ENCODE results near the gene MYH1. TPM values are rescaled to one million over a fixed set of nuclear protein-coding genes. Genes with fewer than 3 reads are reported as not detected.

The MYH1 gene
- total RNA-seq, 3 donors from 2014 or later (not counting 1 experiment from before 2014, with no cell fraction given): not detected

GRCh38 chr17:10477701-10478100 lies 40.6 kb downstream of the MYH1 start:
- Mint-ChIP-seq H3K9me3 (no peaks in the 10 kb centered on the region), H3K36me3 (no peaks in the 10 kb centered on the region)
- no peak for TF ChIP-seq CTCF (IDR thresholded peaks at IDR 0.05)

GRCh38 chr17:10474536-10474935 lies 43.8 kb downstream of the MYH1 start:
- Histone ChIP-seq H3K27ac (ENCODE audit: low read length) (no peak overlapping the region), H3K27me3 (ENCODE audit: control insufficient read depth, insufficient read depth, low read length) (peaks cover 7% of the 10 kb centered on the region), H3K4me1 (ENCODE audit: control insufficient read depth, insufficient read depth, low read length) (no peaks in the 10 kb centered on the region), H3K4me3 (ENCODE audit: low read length) (no peak overlapping the region), H3K36me3 (ENCODE audit: control insufficient read depth, insufficient read depth, low read length) (no peaks in the 10 kb centered on the region), H3K9me3 (ENCODE audit: control insufficient read depth, insufficient read depth, low read length) (no peaks in the 10 kb centered on the region)
- peaks cover 0 to 6% of the 10 kb centered on the region in 2 donors for H3K27me3 Mint-ChIP-seq (ENCODE audit: low read depth in 2 of 2)
- 80% methylated on average over 2 of the region's 4 CpGs for WGBS (ENCODE audit: insufficient coverage)
- H3K4me3 Mint-ChIP-seq: no peak overlapping the region
- H3K36me3 Mint-ChIP-seq: no peaks in the 10 kb centered on the region
- DNase-seq: no peak
- H3K4me1 Mint-ChIP-seq: no peaks in the 10 kb centered on the region
- TF ChIP-seq CTCF (IDR thresholded peaks at IDR 0.05): no peak
- intact Hi-C loops (cut with micrococcal nuclease): no loop called here
- no peak for ATAC-seq
- no peak overlapping the region for H3K27ac Mint-ChIP-seq
- H3K9me3 Mint-ChIP-seq: no peaks in the 10 kb centered on the region

More at GRCh38 chr17:10477701-10478100, 40.6 kb downstream of the MYH1 start:
- H3K27ac ChIP-seq (ENCODE audit: low read length): no peak overlapping the region
- no peak for DNase-seq
- peaks cover 3% of the 10 kb centered on the region for H3K9me3 ChIP-seq (ENCODE audit: control insufficient read depth, insufficient read depth, low read length)
- H3K27me3 ChIP-seq (ENCODE audit: control insufficient read depth, insufficient read depth, low read length): peaks cover 7% of the 10 kb centered on the region
- H3K4me3 Mint-ChIP-seq: no peak overlapping the region
- H3K4me1 Mint-ChIP-seq: no peaks in the 10 kb centered on the region
- H3K36me3 ChIP-seq (ENCODE audit: control insufficient read depth, insufficient read depth, low read length): no peaks in the 10 kb centered on the region
- H3K27me3 Mint-ChIP-seq (ENCODE audit: low read depth in 2 of 2): no peaks in the 10 kb centered on the region
- H3K4me1 ChIP-seq (ENCODE audit: control insufficient read depth, insufficient read depth, low read length): no peaks in the 10 kb centered on the region
- intact Hi-C loops (cut with micrococcal nuclease): no loop called here
- no peak for ATAC-seq
- H3K27ac Mint-ChIP-seq: no peak overlapping the region
- no peak overlapping the region for H3K4me3 ChIP-seq (ENCODE audit: low read length)
- 47% methylated on average over 1 of the region's 1 CpG for WGBS (ENCODE audit: insufficient coverage)

GRCh38 chr17:10471858-10472257 lies 46.5 kb downstream of the MYH1 start:
- Histone ChIP-seq H3K27ac (ENCODE audit: low read length) (no peak overlapping the region), H3K4me1 (ENCODE audit: control insufficient read depth, insufficient read depth, low read length) (no peaks in the 10 kb centered on the region), H3K9me3 (ENCODE audit: control insufficient read depth, insufficient read depth, low read length) (no peaks in the 10 kb centered on the region), H3K36me3 (ENCODE audit: control insufficient read depth, insufficient read depth, low read length) (no peaks in the 10 kb centered on the region), H3K4me3 (ENCODE audit: low read length) (no peak overlapping the region), H3K27me3 (ENCODE audit: control insufficient read depth, insufficient read depth, low read length) (peaks cover 3% of the 10 kb centered on the region)
- intact Hi-C loops (cut with micrococcal nuclease): no loop called here
- Mint-ChIP-seq H3K27me3 (ENCODE audit: low read depth in 2 of 2) (peaks cover 0 to 15% of the 10 kb centered on the region in 2 donors), H3K9me3 (no peaks in the 10 kb centered on the region), H3K4me3 (no peak overlapping the region), H3K4me1 (no peaks in the 10 kb centered on the region), H3K36me3 (no peaks in the 10 kb centered on the region), H3K27ac (no peak overlapping the region)
- no peak for TF ChIP-seq CTCF (IDR thresholded peaks at IDR 0.05)
- no CpG with 5 or more reads among the region's 1 CpG for WGBS (ENCODE audit: insufficient coverage)
- ATAC-seq (no peak), DNase-seq (no peak)

GRCh38 chr17:10469459-10469858 lies 48.9 kb downstream of the MYH1 start, which contains the start of gene MYH4:
Gene MYH4, minus strand, starts transcription at chr17:10469559. Its CDS starts 2,814 bp downstream, at chr17:10466745.
- DNase-seq (no peak), ATAC-seq (no peak)
- Histone ChIP-seq H3K4me3 (ENCODE audit: low read length) (no peak within 1 kb of the TSS), H3K27ac (ENCODE audit: low read length) (no peak within 1 kb of the TSS), H3K27me3 (ENCODE audit: control insufficient read depth, insufficient read depth, low read length) (no peaks in the 10 kb centered on the region), H3K9me3 (ENCODE audit: control insufficient read depth, insufficient read depth, low read length) (no peaks in the 10 kb centered on the region), H3K36me3 (ENCODE audit: control insufficient read depth, insufficient read depth, low read length) (no peaks in the 10 kb centered on the region), H3K4me1 (ENCODE audit: control insufficient read depth, insufficient read depth, low read length) (no peaks in the 10 kb centered on the region)
- intact Hi-C loops (cut with micrococcal nuclease): no loop called here
- Mint-ChIP-seq H3K4me1 (no peaks in the 10 kb centered on the region), H3K27ac (no peak within 1 kb of the TSS), H3K9me3 (no peaks in the 10 kb centered on the region), H3K36me3 (no peaks in the 10 kb centered on the region), H3K4me3 (no peak within 1 kb of the TSS), H3K27me3 (ENCODE audit: low read depth in 2 of 2) (peaks cover 4 to 35% of the 10 kb centered on the region in 2 donors)
- TF ChIP-seq CTCF (IDR thresholded peaks at IDR 0.05): no peak
- WGBS (ENCODE audit: insufficient coverage): no CpG with 5 or more reads among the region's 1 CpG

Measured in natural killer cell (primary cell).